Keratinocyte (primary cell): ENCODE results near the gene WBP4. TPM values are rescaled to one million over a fixed set of nuclear protein-coding genes. Genes with fewer than 3 reads are reported as not detected.

Experiments
- DNase-seq: peaks from one replicate; pipeline ENCODE4 v3.0.0-alpha.2; 2011; ENCODE audit warnings: low read depth, missing footprints, low spot score
- FAIRE-seq: peaks from 2 replicates; lab custom pipeline; 2011; peaks lifted over from hg19 to GRCh38; lab: Jason Lieb, UNC
- H2AFZ ChIP-seq: 2 replicates; pipeline ENCODE4 v1.6.0; 2012; ENCODE audit warnings: low read length, control low read depth, inconsistent platforms; ENCODE audit not compliant: control insufficient read depth
- H3K27ac ChIP-seq: 2 replicates; pipeline ENCODE4 v1.5.1; 2011; ENCODE audit warnings: low read length; ENCODE audit not compliant: control insufficient read depth, insufficient read depth
- H3K27me3 ChIP-seq: 3 replicates; pipeline ENCODE4 v1.6.0; 2011; ENCODE audit warnings: low read length; ENCODE audit not compliant: control insufficient read depth, insufficient read depth; ENCODE audit errors: extremely low read depth
- H3K36me3 ChIP-seq, 2 experiments: 2 replicates in 1 of 2; 3 replicates in 1 of 2; pipeline ENCODE4 v1.5.1; 2011; ENCODE audit warnings: low read length in 2 of 2, mild to moderate bottlenecking in 1 of 2; ENCODE audit not compliant: control insufficient read depth in 2 of 2, insufficient read depth in 2 of 2; ENCODE audit errors: extremely low read depth in 1 of 2
- H3K4me1 ChIP-seq: 3 replicates; pipeline ENCODE4 v1.5.1; 2011; ENCODE audit warnings: low read length; ENCODE audit not compliant: control insufficient read depth, insufficient read depth; ENCODE audit errors: extremely low read depth
- H3K4me2 ChIP-seq: 3 replicates; pipeline ENCODE4 v1.6.0; 2011; ENCODE audit warnings: low read depth, low read length; ENCODE audit not compliant: control insufficient read depth, insufficient read depth; ENCODE audit errors: extremely low read depth
- H3K4me3 ChIP-seq, 3 experiments: fragments of 200-600 bp in 1 of 3; sonication (generic) in 1 of 3; 2 replicates in 2 of 3; 3 replicates in 1 of 3; pipeline ENCODE4 v1.5.1; 2011 to 2016; ENCODE audit warnings: low read length in 3 of 3, mild to moderate bottlenecking in 3 of 3, control low read depth in 2 of 3, inconsistent platforms in 1 of 3, low read depth in 1 of 3, mixed read lengths in 1 of 3, mixed run types in 1 of 3, moderate library complexity in 1 of 3; ENCODE audit not compliant: control insufficient read depth in 2 of 3, insufficient read depth in 2 of 3; ENCODE audit errors: extremely low read depth in 1 of 3
- H3K79me2 ChIP-seq: 2 replicates; pipeline ENCODE4 v1.6.0; 2012; ENCODE audit warnings: low read length; ENCODE audit not compliant: control insufficient read depth, insufficient read depth
- H3K9ac ChIP-seq: 3 replicates; pipeline ENCODE4 v1.6.0; 2011; ENCODE audit warnings: low read length; ENCODE audit not compliant: control insufficient read depth, insufficient read depth; ENCODE audit errors: extremely low read depth
- H3K9me1 ChIP-seq: 3 replicates; pipeline ENCODE4 v1.6.0; 2011; ENCODE audit warnings: low read length; ENCODE audit not compliant: control insufficient read depth, insufficient read depth; ENCODE audit errors: extremely low read depth
- H3K9me3 ChIP-seq: 2 replicates; pipeline ENCODE4 v1.5.1; 2012; ENCODE audit warnings: low read depth, low read length; ENCODE audit not compliant: control insufficient read depth
- H4K20me1 ChIP-seq: 3 replicates; pipeline ENCODE4 v1.6.0; 2011; ENCODE audit warnings: low read length; ENCODE audit not compliant: control insufficient read depth, insufficient read depth; ENCODE audit errors: extremely low read depth
- EZH2 ChIP-seq: IDR thresholded peaks from one replicate; pipeline ENCODE4 v1.6.1; 2012; ENCODE audit warnings: inconsistent platforms, mild to moderate bottlenecking, low read length, moderate library complexity
- dilution Hi-C: fragments of 300-500 bp; cut with MboI; formaldehyde crosslinking; loops from one replicate; pipeline ENCODE4 v1.7.0; 2020; ENCODE audit warnings: low sequenced_read_pairs; ENCODE audit not compliant: extremely low pct_ligation_motif_present
- polyA plus RNA-seq, 5 experiments: library from polyadenylated mRNA; depleted of rRNA in 3 of 5; stranded (reverse) in 3 of 5; stranded (forward) in 1 of 5; unstranded in 1 of 5; fragments of >200 nt; gene quantifications; 1 replicate in 1 of 5; 2 replicates in 3 of 5; 3 replicates in 1 of 5; pipeline versions ENCODE4 v1.2.1 to v1.2.3, GENCODE V29; 2011 to 2012; ENCODE audit warnings: missing spikeins in 2 of 5, low read depth in 1 of 5, low replicate concordance in 1 of 5
- TF ChIP-seq, protein P1 (sequence below), 3 experiments: IDR thresholded peaks in 1 of 3; conservative IDR thresholded peaks in 1 of 3; optimal IDR thresholded peaks in 1 of 3; 2 replicates in 2 of 3; 3 replicates in 1 of 3; pipeline versions ENCODE3 to v1.5.1; 2011; ENCODE audit warnings: low read length in 3 of 3, mild to moderate bottlenecking in 3 of 3, moderate library complexity in 2 of 3, control low read depth in 1 of 3, inconsistent platforms in 1 of 3; ENCODE audit not compliant: insufficient read depth in 2 of 3; ENCODE audit errors: extremely low read depth in 1 of 3

The WBP4 gene
- polyA plus RNA-seq, 1 donor (not counting 4 experiments of a cell fraction or from before 2014, with no cell fraction given), result 13.5 TPM

DNA sequence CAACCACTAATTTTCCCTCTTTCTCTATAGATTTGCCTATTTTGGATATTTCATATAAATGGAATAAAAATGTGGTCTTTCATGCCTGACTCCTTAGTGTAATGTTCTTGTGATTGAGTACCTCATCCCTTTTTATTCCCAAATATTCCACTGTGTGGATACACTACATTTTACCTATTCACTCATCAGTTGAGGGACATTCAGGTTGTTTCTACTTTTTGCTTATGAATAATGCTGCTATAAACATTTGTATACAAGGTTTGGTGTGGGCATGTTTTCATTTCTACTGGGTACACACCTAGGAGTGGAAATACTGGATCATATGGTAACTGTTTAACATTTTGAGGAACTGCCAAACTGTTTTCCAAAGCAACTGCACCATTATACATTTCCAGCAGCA lies 5.1 kb upstream of the WBP4 start:
- peaks cover 14% of the 10 kb centered on the region for H3K4me1 ChIP-seq
- H3K9me1 ChIP-seq, result no peaks in the 10 kb centered on the region
- H3K79me2 ChIP-seq, result peaks cover 73% of the 10 kb centered on the region
- no peak overlapping the region for H3K4me2 ChIP-seq
- H3K4me3 ChIP-seq, result no peak overlapping the region
- no peaks in the 10 kb centered on the region for H3K9me3 ChIP-seq
- no peak for FAIRE-seq
- dilution Hi-C loops, result no loop called here
- DNase-seq, result no peak
- H3K27ac ChIP-seq, result no peak overlapping the region
- H3K36me3 ChIP-seq, result no peaks in the 10 kb centered on the region
- H4K20me1 ChIP-seq, result no peaks in the 10 kb centered on the region
- H3K9ac ChIP-seq, result no peak overlapping the region
- H3K27me3 ChIP-seq, result no peaks in the 10 kb centered on the region
- TF ChIP-seq, protein P1, sequence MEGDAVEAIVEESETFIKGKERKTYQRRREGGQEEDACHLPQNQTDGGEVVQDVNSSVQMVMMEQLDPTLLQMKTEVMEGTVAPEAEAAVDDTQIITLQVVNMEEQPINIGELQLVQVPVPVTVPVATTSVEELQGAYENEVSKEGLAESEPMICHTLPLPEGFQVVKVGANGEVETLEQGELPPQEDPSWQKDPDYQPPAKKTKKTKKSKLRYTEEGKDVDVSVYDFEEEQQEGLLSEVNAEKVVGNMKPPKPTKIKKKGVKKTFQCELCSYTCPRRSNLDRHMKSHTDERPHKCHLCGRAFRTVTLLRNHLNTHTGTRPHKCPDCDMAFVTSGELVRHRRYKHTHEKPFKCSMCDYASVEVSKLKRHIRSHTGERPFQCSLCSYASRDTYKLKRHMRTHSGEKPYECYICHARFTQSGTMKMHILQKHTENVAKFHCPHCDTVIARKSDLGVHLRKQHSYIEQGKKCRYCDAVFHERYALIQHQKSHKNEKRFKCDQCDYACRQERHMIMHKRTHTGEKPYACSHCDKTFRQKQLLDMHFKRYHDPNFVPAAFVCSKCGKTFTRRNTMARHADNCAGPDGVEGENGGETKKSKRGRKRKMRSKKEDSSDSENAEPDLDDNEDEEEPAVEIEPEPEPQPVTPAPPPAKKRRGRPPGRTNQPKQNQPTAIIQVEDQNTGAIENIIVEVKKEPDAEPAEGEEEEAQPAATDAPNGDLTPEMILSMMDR (optimal IDR thresholded peaks at IDR 0.05 in 1 of 3, IDR thresholded peaks at IDR 0.05 in 1 of 3, conservative IDR thresholded peaks at IDR 0.05 in 1 of 3; ENCODE audit: extremely low read depth in 1 of 3, insufficient read depth in 2 of 3, low read length in 3 of 3), result no peak
- TF ChIP-seq EZH2, result no peak
- H2AFZ ChIP-seq, result no peak overlapping the region

DNA sequence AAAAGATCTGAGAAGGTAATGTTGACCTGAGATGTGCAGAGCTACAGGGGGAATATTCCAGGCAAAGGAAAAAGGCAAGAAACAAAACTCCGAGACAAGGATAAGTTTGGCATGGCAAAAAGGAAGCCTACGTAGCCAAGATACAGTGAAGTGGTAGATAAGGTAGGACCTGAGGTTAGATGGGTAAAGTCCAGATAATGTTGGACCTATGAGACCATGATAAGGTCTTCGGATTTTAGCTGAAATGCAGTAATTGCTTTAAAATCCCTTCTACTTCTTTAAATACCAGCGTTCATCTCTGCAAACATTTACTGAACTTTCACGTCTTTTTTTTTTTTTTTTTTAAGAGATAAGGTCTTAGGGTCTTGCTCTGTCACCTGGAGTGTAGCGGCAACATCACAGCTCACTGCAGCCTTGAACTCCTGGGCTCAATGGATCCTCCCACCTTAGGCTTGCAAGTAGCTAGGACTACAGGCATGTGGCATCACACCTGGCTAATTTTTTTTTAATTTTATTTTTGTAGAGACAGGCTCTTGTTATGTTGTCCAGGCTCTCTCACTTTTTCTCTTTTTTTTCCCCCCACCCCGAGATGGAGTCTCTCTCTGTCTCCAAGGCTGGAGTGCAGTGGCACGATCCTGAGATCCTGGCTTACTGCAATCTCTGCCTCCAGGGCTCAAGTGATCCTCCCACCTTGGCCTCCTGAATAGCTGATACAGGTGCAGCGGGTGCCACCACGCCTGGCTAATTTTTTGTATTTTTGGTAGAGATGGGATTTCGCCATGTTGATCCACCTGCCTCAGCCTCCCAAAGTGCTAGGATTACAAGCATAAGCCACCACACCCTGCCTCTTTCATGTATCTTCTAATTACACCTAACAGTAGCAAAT lies 4.2 kb upstream of the WBP4 start:
- no peak for DNase-seq
- Histone ChIP-seq H3K4me1 (peaks cover 14% of the 10 kb centered on the region), H3K36me3 (no peaks in the 10 kb centered on the region), H3K9me1 (no peaks in the 10 kb centered on the region), H3K9ac (no peak overlapping the region), H3K27ac (no peak overlapping the region), H3K27me3 (no peaks in the 10 kb centered on the region), H4K20me1 (no peaks in the 10 kb centered on the region), H3K4me2 (no peak overlapping the region), H3K9me3 (no peaks in the 10 kb centered on the region), H3K79me2 (peaks cover 72% of the 10 kb centered on the region), H2AFZ (no peak overlapping the region), H3K4me3 (no peak overlapping the region)
- FAIRE-seq, result no peak
- no peak for TF ChIP-seq EZH2
- dilution Hi-C loops, result no loop called here
